SK-N-SH (cell line): Measurements from ENCODE around the gene SLF2.

Experiments
- EP300 ChIP-seq, 2 experiments: IDR thresholded peaks; 2 replicates each; pipeline versions ENCODE4 v1.4.0 to v1.6.1; 2012; ENCODE audit warnings: borderline replicate concordance in 1 of 2, low read depth in 1 of 2, low read length in 1 of 2
- EZH2phosphoT487 ChIP-seq: fragments of 200-600 bp; sonication (generic); IDR thresholded peaks from 2 replicates; pipeline ENCODE4 v1.6.1; 2017; ENCODE audit warnings: low read depth, mixed run types, mild to moderate bottlenecking, antibody characterized with exemption, moderate library complexity, borderline replicate concordance
- GABPA ChIP-seq: IDR thresholded peaks from 2 replicates; pipeline ENCODE4 v1.4.0; 2012; ENCODE audit warnings: low read depth, mild to moderate bottlenecking
- RAD21 ChIP-seq: IDR thresholded peaks from 2 replicates; pipeline ENCODE4 v1.6.1; 2012; ENCODE audit warnings: mild to moderate bottlenecking, low read length
- RCOR1 ChIP-seq: fragments of 150-350 bp; IDR thresholded peaks from 2 replicates; pipeline ENCODE4 v1.6.1; 2017; ENCODE audit warnings: antibody characterized with exemption, low read length
- SIN3A ChIP-seq: IDR thresholded peaks from 2 replicates; pipeline ENCODE4 v1.6.1; 2012; ENCODE audit warnings: low read depth, mild to moderate bottlenecking, low read length, moderate library complexity, borderline replicate concordance
- TCF12 ChIP-seq: IDR thresholded peaks from 2 replicates; pipeline ENCODE4 v1.4.0; 2012
- YY1 ChIP-seq: IDR thresholded peaks from 2 replicates; pipeline ENCODE4 v1.4.0; 2012; ENCODE audit warnings: low read depth, mild to moderate bottlenecking
- TF ChIP-seq, protein P1 (sequence below): fragments of 200-600 bp; sonication (generic); IDR thresholded peaks from 2 replicates; pipeline ENCODE4 v1.6.1; 2017; ENCODE audit warnings: antibody characterized with exemption, mild to moderate bottlenecking, moderate library complexity
- TF ChIP-seq, protein P2 (sequence below): IDR thresholded peaks from 2 replicates; pipeline ENCODE4 v1.4.0; 2012; ENCODE audit warnings: low read depth
- TF ChIP-seq, protein P3 (sequence below): IDR thresholded peaks from 2 replicates; pipeline ENCODE4 v1.6.1; 2012; ENCODE audit warnings: mild to moderate bottlenecking, low read depth, low read length, moderate library complexity
- TF ChIP-seq, protein P4 (sequence below): IDR thresholded peaks from 2 replicates; pipeline ENCODE4 v1.4.0; 2012; ENCODE audit warnings: low read depth, borderline replicate concordance

DNA sequence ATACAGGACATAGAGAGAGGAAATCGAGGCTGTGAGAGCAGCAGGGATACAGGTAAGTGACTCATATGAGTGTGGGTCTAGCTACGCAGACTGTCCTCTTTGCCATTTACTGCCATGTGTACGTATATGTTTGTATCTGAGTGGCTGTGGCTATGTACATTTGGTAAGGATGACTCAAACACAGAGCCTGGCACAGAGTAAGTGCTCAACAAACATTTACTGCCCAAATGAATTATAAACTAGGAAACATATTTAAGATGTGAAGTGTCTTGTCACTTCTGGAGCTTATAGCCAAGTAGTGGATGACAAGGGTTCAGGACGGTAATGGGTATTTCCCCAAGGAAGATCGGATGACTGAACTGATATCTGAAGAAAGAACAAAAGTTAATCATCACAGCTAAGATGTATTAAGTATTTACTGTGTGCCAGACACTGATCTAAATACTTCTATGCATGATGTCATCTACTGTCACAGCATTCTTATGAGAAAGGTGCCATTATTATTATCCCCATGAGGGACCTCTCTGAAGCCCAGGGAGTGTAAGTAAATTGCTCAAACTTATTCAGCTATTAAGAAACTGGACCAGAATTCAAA lies 68.5 kb downstream of the SLF2 start:
- TF ChIP-seq RAD21 (no peak), GABPA (no peak), EZH2phosphoT487 (no peak), YY1 (no peak), EP300 (IDR thresholded peaks at IDR 0.05; ENCODE audit: borderline replicate concordance in 1 of 2, low read depth in 1 of 2, low read length in 1 of 2) (no peak), RCOR1 (no peak), TCF12 (no peak), SIN3A (no peak)
- TF ChIP-seq, protein P1, sequence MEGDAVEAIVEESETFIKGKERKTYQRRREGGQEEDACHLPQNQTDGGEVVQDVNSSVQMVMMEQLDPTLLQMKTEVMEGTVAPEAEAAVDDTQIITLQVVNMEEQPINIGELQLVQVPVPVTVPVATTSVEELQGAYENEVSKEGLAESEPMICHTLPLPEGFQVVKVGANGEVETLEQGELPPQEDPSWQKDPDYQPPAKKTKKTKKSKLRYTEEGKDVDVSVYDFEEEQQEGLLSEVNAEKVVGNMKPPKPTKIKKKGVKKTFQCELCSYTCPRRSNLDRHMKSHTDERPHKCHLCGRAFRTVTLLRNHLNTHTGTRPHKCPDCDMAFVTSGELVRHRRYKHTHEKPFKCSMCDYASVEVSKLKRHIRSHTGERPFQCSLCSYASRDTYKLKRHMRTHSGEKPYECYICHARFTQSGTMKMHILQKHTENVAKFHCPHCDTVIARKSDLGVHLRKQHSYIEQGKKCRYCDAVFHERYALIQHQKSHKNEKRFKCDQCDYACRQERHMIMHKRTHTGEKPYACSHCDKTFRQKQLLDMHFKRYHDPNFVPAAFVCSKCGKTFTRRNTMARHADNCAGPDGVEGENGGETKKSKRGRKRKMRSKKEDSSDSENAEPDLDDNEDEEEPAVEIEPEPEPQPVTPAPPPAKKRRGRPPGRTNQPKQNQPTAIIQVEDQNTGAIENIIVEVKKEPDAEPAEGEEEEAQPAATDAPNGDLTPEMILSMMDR, result no peak
- TF ChIP-seq, protein P2, sequence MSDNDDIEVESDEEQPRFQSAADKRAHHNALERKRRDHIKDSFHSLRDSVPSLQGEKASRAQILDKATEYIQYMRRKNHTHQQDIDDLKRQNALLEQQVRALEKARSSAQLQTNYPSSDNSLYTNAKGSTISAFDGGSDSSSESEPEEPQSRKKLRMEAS, result no peak
- TF ChIP-seq, protein P3, sequence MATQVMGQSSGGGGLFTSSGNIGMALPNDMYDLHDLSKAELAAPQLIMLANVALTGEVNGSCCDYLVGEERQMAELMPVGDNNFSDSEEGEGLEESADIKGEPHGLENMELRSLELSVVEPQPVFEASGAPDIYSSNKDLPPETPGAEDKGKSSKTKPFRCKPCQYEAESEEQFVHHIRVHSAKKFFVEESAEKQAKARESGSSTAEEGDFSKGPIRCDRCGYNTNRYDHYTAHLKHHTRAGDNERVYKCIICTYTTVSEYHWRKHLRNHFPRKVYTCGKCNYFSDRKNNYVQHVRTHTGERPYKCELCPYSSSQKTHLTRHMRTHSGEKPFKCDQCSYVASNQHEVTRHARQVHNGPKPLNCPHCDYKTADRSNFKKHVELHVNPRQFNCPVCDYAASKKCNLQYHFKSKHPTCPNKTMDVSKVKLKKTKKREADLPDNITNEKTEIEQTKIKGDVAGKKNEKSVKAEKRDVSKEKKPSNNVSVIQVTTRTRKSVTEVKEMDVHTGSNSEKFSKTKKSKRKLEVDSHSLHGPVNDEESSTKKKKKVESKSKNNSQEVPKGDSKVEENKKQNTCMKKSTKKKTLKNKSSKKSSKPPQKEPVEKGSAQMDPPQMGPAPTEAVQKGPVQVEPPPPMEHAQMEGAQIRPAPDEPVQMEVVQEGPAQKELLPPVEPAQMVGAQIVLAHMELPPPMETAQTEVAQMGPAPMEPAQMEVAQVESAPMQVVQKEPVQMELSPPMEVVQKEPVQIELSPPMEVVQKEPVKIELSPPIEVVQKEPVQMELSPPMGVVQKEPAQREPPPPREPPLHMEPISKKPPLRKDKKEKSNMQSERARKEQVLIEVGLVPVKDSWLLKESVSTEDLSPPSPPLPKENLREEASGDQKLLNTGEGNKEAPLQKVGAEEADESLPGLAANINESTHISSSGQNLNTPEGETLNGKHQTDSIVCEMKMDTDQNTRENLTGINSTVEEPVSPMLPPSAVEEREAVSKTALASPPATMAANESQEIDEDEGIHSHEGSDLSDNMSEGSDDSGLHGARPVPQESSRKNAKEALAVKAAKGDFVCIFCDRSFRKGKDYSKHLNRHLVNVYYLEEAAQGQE, result no peak
- TF ChIP-seq, protein P4, sequence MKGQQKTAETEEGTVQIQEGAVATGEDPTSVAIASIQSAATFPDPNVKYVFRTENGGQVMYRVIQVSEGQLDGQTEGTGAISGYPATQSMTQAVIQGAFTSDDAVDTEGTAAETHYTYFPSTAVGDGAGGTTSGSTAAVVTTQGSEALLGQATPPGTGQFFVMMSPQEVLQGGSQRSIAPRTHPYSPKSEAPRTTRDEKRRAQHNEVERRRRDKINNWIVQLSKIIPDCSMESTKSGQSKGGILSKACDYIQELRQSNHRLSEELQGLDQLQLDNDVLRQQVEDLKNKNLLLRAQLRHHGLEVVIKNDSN, result no peak
